Body of pancreas (tissue), 4 donors: ENCODE results near the gene SLC9A9.

ENCODE experiments used
- CTCF ChIP-seq, 7 experiments: fragments of 450-650 bp in 4 of 7; fragments of 200-600 bp in 3 of 7; sonication (generic) in 3 of 7; IDR thresholded peaks; one replicate each; pipeline ENCODE4 v1.5.1; 2016 to 2019; ENCODE audit warnings: antibody characterized with exemption in 7 of 7
- POLR2A ChIP-seq, 3 donors: fragments of 450-650 bp; IDR thresholded peaks; one replicate each; pipeline ENCODE4 v1.6.1; 2016; ENCODE audit warnings: antibody characterized with exemption in 3 of 3, mild to moderate bottlenecking in 2 of 3

DNA sequence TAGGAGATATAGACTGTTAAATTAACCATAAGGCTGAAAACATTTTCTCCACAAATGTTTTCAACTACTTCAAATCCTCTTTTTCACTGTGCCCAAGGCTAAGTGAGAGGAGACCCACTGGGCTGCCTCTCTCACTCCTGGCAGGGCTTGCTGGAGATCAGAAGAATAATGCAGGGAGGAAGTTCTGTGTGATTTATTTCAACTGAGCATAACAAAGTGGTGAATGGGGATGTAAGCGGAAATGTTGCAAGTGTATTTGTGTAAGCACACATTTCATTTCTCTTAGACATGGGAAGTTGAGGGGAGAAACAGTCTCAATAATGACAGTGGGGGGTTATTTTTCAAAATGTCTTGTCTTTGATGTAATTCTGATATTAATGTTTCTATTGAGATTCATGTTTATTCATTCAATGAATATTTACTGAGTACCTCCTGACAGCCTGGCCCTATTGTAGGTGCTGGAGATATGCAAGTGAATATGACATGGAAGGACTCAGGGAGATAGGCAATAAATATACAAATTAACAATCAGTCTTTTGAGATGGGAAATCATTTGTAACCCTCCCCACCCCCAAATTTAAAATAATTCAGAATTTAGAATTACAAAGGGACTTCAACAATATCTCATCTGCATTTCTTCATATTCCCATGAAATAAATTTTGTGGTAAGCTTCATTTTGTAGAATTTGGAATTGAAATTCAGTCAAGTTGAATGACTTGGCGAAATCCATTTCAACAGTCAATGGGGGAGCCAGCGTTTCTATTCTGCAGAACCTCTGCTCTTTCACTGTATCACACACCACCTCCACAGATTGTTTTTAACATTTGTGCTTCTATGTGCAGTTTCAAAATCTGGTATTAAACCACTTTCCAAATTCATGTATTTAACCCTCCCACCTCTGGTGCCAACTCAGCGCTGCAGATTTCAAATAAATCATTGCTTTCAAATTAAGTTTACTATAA is 247.2 kb downstream of the SLC9A9 start:
- TF ChIP-seq CTCF (IDR thresholded peaks at IDR 0.05) (no peak), POLR2A (IDR thresholded peaks at IDR 0.05) (no peak)
